GM18517 (cell line): Measurements from ENCODE around the gene KBTBD13.
"Not testable (repeated sequence)": the region's sequence is repeated elsewhere in the genome, so short reads cannot be mapped to it uniquely, and the experiment has no call there.

Source experiments
- ATAC-seq: cut with Tn5 transposase; IDR thresholded peaks from one replicate; pipeline ENCODE4 v1.9.1; 2021; ENCODE audit warnings: mild to moderate bottlenecking, moderate library complexity; ENCODE audit not compliant: unreplicated experiment

KBTBD13 gene

DNA sequence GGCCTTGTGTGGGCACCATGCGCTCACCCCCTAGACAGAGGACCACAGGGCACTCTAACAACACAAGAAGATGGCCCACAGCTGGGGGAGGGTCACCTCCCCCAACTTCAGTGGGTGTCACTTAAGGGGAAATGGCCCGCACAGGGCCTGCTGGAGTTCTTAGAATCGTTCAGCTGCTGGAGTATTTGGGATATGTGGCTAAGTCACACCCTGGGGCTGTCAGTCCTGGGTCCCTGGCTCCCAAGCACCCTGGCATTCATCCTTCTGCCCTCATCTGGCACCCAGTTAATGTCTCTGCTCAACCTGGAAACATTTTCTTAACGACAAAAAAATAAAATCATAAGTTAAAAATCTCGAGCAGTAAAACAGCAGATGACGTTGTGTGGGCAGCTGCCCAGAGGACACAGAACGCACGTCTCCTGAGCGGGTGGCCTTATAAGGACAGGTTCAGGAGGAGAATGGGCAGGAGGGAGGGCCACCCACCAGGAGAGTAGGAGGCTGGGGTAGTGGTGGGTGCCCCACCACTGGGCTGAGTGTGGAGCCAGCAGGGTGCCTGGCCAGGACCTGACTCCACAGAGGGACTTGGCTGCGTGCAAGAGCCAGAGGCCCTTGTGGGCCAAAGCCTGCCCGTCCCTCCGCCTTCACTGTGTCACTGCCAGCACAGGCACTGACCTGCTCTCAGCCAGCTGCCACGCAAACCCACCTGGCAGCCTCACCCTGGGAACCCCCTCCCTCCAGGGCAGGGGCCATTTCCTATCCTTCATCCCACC, 11.5 kb downstream of the KBTBD13 start:
- ATAC-seq, result no peak

DNA sequence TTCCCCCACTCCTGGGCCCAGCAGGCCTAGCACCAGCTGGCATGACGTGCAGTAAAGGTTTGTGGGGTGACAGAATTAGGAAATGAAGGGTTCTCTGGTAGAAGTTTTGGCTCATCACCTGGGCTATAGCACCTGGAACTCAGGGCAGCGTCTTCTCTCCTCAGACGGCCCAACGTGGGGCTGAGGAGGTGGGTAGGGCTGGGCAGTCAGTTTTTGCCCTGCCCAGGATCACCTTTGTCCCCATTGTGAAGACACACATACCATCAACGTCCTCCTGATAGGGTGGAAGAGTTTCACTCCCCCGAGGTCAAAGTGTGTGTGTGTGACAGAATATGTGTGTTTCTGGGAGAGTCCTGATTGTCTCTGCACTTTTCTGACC, 12.1 kb downstream of the KBTBD13 start:
- ATAC-seq, result no peak

DNA sequence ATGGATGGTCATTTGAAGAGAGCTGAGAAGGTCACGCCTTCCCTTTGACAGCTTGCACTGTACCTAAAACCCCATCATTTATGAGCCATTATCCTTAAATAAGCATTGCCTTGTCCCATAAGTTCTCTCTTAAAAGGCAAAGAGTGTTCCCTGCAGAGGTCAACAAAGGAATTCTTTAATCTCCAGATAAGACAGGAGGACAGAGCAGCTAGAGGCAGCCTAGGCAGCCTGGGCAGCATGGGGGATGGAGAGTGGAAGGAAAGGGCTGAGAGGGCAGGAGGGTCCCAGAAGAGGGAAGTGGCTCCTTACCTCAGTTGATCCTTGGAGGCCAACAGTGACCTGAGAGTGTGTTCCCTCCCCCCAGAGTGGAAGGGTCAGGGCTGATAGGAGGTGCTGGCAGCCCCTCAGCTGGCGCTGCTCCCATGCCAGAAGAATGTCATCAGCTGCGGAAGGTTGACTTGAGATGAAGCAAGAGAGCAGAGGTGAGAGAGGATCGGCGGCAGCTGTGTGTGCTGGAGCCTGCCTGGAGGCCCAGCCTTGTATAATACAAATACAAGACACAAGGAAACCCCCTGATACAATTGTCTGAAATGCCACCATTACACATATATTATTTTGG, 12.8 kb downstream of the KBTBD13 start:
- no peak for ATAC-seq

DNA sequence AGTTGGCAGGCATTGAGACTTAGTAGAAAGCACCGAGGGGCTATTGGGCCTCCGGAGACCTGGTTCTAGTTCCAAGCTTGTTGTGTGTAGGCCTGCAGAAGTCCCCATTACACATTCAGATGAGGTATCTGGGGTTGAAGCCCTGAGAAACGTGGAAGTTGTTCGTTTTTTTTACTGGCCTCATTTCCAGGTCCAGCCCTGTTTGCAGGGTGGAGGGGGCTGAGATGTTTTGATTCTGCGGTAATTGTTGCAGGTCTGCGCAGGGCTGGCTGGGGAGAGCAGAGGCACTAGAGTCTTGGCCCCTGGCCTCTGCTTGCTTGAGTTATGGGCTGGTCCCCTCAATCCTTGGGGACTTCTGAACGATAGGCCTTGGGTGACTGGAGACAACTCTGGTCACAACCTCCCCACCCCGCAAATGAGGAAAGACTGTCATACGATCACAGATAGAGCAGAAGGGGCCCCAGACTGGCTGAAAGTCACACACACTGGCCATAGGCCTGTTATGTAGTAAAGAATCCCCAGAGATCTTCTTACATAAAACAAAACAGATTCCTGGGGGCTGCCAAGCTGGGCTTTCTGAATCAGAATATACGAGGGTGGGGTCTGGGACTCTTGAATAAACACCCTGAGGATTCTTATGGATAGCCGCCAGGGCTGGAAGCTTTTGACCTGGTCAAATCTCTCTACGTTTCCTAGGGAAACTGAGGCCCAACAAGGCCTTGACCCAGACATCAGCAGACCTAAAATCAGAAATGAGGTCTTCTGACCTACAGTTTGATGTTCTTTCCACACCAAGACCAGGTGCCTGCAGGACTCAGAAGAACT, 15.6 kb downstream of the KBTBD13 start:
- no peak for ATAC-seq

DNA sequence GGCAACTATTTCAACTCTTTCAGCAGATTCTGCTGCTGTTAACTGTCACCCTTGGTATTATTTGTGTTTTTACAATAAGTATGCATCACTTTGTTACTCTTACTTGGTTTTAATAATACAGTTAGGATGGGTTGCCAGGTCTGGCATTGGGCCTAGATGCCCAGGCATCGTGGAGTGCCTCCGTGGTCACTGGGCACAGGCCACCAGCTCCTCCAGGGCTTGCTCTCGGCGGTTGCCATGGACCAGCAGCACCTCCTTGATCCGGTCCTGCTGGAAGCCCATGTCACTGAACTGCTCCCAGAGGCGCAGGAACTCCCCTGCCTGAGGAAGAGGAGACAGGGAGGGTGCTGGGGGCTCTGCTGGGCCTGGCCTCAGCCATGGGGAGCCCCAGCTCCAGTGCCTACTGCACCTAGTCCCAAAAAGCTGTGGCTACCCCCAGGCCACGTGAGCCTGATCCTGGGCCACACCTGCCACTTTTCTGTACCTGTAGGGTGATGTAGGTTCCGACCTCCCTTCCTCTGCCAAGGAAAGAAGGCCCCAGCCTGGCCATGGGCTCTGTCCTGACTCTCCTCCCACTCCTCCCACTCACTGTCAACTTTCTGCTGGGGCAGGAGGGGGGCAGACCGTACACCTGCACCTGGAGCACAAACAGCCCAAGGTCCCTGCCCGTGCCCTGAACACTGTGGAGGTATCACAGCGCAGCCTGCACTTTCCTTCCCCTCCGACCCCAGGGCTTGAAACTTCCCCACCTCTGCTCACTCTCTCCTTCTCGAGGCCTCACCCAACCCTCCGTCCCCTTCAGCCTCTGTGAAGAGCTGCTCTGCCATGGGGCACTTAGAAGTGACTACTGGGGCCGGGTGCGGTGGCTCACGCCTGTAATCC, 16.6 kb downstream of the KBTBD13 start:
- no peak for ATAC-seq

DNA sequence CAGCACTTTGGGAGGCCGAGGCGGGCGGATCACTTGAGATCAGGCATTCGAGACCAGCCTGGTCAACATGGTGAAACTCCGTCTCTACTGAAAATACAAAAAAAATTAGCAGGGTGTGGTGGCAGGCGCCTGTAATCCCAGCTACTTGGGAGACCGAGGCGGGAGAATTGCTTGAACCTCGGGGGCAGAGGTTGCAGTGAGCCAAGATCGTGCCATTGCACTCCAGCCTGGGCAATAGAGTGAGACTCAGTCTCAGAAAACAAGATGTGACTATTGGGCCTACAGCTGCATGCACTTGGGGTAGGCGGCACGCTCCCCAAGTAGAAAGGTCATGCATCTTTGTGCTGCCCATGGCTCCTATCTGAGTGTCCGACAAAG, 17.2 kb downstream of the KBTBD13 start:
- ATAC-seq, result not testable (repeated sequence)

DNA sequence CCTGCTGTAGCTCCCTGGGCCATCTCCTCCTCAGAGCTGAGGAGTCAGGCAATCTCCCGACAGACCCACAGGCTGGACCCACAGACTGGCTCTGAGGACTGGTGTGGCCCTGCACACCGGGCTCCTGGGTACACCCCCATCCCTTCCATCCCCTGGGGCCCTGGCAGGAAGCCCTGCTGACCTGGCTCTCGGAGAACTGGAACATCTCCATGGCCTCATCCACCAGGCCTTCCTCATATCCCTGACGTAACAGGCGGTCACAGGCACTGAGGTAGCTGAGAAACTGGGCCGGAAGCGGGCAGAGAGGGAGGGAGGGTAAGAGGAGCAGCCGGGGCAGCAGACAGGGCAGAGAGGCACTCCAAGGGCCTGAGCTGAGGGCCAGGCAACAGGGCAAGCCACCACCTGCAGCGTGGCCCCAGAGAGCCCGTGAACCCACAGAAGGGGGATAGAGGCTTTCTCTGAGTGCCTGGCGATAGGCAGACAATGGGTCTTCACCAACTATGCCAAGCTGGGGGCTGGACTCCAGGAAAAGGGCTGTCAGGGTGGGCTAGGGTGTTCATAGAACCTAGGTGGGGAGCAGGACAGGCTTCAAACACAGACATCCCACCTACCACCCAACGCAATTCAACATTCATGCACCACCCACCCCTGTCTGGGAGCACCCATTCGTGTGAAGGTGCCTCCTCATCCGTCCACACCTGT, 17.9 kb downstream of the KBTBD13 start:
- no peak for ATAC-seq

DNA sequence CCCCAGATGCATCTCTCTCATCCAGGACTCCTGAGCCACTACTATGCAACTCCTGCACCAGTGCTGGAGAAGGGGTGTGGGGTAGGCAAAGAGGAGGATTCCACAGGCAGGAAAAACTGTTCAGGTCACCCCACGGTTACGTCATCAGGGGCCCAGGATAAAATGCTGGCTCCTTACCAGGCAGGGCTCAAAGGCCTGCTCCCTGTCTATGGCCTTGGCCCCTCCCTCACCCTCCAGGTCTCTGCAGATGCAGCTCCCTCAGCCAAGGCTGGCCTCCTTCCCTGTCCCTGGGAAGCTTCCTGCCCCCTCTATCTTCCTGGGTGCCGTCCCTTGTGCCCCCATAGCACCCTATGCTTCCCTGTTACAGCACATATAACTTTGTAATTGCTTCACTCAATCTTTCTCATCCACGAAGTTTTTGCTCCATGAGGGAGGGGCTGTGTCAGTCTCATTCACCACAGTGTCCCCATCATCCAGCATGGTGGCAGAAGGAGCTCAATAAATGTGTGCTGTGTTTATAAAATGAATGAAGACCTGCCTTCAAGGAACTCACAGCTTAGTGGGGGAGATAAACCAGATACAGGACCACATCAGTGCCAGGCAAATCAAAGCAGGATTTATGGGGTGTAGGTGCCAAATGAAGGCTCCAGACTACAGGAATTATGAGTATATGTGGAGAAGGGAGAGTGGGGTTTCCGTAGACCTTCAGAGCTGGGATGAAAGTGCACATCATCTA, 18.6 kb downstream of the KBTBD13 start:
- ATAC-seq, result no peak

DNA sequence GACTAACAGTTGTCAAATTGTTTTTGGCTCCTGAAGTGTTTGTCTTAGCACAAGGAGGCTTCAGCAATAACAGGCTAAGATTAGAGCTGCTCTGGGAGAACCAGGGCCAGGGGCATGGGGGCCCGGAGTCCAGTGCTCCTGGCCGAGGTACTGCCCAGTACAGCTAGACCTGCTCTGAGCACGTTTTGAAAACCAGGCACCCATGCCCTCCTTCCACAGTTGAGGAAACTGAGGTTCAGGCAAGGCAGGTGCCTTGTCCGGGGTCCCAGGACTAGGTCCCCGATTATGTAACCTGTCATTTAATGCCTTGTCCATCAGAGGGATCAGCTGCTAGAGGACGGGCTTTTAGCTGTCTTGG, 19.2 kb downstream of the KBTBD13 start:
- no peak for ATAC-seq

DNA sequence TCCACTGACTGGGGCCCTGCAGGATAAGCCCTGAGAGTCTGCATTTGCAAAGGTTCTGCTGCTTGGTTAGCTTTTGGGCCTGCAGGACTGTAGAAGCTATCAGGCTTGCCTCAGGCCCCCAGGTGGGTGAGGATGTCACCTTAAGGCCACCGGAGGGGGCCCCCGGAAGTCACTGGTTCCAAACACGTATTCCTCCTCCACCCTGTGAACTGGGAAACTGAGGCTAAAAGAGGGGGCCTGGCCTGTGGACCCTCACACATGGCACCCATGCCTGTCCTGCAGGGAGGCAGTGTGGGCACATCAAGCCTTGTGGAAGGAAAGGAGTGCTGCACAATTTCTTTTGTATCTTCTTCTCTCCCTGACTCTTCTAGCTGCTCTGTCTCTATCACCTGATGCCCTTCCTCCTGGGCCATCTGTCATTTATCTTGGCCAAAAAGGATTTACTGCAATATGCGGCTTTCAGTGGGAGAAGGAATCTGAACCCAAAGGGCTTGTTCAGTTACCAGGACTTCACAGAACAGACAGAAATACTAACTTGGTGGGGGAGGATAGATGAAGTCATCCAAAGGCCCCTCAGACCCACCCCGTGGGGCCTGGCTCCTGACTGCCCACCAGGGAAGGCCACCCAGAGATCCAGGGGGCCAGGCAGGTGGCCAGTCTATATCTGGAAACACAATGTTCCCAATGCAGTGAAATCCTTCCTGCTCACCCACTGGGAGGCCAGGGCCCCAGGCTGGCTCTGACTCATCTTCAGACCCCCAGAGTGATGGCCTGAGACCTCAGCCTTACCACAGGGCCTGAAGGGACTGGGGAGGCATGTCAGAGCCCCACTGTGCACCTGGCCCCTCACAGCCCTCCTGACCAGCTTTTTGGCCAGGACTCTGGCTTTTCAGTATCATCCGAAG, 20.2 kb downstream of the KBTBD13 start:
- no peak for ATAC-seq

DNA sequence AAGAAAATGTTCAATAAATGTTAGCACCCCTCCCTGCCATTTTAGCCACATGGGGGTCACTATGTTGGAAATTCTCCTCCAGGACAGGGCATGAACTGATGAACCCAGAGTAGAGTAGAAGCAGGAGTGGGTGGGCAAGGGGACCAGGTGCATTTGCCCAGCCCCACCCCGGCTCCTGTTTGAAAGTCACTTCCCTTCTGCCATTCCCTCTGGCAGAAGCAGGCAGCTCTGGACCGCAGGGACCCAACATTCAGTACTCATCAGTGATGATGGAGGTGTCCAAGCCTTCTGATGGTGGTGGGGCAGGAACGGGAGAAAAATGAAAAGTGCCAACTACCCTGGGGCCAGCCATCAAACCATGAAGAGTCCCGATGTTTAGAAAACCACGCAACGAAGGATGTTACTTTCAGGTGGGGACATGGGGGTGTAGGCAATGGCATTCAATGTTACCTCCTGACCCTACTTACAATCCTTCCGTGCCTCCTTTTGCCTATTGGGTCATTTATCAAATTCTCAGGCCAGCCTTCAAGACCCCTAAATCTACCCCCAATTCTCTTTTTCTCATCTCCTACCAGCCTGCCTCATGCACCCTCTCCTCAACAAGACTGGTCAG, 21.2 kb downstream of the KBTBD13 start:
- ATAC-seq, result no peak

DNA sequence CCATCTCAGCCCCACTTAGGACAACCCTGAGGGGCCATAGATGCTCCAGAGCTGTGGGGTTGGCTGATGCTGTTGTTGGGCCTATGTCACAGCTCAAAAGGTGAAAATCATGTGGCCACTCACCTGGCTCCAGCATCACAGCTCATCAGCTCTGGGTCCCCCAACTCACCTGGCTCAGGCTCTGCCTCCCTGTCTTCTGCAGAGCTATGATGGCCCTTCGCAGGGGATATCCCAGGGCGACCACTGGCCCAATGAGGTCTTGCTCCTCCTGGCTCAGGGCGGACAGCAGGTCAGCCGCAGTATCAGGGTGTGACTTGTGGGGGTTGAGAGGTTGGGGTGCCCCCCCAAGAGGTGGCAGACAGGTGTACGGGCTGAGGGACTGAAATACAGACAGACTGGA, 22.8 kb downstream of the KBTBD13 start:
- ATAC-seq, result no peak

DNA sequence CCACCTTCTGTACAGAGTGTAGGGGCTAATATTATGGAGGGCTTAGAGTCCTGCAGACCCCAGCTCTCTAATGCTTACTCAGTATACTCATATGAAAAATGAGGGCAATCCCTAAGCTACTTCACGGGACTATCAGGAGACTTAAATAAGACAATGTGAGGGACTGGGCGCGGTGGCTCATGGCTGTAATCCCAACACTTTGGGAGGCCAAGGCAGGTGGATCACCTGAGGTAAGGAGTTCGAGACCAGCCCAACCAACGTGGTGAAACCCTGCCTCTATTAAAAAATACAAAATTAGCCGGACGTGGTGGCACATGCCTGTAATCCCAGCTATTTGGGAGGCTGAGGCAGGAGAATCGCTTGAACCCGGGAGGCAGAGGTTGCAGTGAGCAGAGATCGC, 23.3 kb downstream of the KBTBD13 start:
- not testable (repeated sequence) for ATAC-seq

DNA sequence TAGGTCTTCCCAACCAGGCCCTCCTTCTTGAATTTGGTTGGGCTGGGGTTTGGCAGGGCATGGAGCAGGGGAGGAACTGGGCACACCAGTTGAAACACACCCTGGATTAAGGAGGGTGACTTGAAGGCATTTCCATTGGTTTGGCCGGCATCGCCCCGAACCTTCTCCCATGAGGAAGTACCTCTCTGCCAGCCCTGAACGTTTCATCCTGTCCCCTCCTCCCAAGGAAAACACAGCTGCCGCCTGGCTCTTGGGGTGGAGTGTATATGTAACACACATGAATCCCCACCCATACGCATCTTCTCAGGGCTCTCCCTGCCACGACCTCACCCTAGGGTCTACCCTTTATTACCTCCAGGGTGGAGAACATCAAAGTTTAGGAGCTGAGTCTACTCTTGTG, 23.9 kb downstream of the KBTBD13 start:
- no peak for ATAC-seq

DNA sequence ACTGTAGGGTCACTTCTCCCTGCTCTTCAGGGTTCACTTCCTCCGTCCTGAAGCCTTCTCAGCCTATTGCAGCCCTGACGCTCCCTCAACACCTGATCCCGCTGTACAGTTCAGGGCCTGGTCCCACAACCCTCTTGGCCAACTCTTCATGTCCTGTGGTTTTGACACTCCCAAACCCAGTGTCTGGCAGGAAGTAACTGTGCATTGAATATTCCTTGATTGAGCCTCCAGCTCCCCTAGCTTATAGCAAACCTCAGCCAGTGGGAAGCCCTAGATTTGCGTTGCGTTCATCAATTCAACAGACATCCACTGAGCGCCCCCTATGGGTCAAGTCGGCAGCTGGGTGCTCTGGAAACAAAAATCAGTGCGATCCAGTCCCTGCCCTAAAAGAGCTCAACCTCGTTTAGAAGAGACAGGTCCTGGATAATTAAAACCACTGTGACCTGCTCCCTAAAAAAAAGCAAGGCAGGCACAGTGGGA, 24.9 kb downstream of the KBTBD13 start:
- ATAC-seq, result no peak

DNA sequence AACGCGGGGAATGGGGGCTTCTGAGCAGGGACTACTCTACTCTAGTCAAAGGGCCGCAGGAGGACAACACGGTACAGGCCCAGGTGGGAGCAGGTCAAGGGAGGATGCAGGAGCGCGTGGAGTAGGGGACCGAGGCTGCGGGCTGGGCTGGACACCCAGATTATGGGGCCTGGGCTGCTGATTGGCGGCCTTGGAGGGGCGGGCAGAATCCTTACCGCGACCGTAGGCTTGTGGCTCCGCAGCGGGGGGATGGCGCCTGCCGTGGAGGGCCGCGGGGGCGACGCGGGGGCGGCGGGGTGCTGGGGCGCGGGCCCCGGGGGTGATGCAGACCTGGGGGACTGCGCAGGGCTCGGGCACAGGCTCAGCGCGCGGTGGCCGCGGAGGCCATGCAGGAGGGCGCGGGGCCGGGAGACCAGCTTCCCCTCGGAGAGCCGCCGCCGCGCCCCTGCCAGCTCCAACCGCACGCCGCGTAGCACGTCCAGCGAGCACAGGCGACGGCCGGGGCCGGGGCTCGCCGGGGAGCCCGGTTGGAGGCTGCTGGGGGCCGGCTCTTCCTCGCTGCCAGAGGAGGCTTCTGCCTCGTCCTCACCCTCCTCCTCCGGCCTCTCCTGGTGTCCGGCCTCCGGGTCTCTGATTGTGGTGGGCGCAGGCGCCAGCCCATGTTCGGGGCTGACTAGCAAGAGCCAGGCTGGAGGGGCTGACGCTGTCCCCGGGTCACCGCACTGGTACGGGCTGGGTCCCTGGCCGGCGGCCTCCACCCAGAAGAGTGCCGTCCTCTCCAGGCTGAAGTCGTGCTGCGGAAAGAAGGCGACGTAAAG, 25.6 kb downstream of the KBTBD13 start:
- no peak for ATAC-seq

DNA sequence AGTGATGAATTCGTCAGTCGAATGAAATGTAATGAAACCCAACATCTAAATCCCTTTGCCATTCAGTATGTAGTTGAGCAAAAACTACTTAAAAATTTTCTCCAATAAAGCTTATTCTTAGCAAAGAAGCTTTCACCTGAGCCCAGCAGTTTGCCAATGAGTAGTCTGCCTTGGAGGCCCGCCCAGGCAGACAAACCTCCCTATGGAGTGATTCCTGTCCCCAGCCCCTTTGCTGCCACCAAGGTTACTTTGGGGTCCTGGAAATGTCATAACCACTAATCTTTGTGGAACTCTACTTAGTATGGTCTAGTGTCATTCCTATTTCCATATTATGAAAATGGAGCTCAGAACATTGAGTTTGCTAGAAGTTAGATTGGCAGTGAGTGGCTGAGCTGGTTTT, 26.4 kb downstream of the KBTBD13 start:
- no peak for ATAC-seq
